Esophagus squamous epithelium (tissue), 4 donors: Measurements from ENCODE around the gene CARMIL1.

Experiments used
- CTCF ChIP-seq, 6 experiments: fragments of 450-650 bp in 4 of 6; fragments of 200-600 bp in 2 of 6; sonication (generic) in 2 of 6; IDR thresholded peaks; one replicate each; pipeline ENCODE4 v1.5.1; 2016 to 2019; ENCODE audit warnings: antibody characterized with exemption in 6 of 6, mild to moderate bottlenecking in 4 of 6, moderate library complexity in 4 of 6
- POLR2A ChIP-seq, 4 donors: fragments of 450-650 bp; IDR thresholded peaks; one replicate each; pipeline ENCODE4 v1.6.1; 2017; ENCODE audit warnings: antibody characterized with exemption in 4 of 4, mild to moderate bottlenecking in 4 of 4, moderate library complexity in 3 of 4

GRCh38 chr6:25428758-25429317 lies 149.7 kb downstream of the CARMIL1 start:
- TF ChIP-seq POLR2A (IDR thresholded peaks at IDR 0.05) (no peak), CTCF (IDR thresholded peaks at IDR 0.05) (no peak)
